ENCODE results near the gene FIBP.

The FIBP gene

DNA sequence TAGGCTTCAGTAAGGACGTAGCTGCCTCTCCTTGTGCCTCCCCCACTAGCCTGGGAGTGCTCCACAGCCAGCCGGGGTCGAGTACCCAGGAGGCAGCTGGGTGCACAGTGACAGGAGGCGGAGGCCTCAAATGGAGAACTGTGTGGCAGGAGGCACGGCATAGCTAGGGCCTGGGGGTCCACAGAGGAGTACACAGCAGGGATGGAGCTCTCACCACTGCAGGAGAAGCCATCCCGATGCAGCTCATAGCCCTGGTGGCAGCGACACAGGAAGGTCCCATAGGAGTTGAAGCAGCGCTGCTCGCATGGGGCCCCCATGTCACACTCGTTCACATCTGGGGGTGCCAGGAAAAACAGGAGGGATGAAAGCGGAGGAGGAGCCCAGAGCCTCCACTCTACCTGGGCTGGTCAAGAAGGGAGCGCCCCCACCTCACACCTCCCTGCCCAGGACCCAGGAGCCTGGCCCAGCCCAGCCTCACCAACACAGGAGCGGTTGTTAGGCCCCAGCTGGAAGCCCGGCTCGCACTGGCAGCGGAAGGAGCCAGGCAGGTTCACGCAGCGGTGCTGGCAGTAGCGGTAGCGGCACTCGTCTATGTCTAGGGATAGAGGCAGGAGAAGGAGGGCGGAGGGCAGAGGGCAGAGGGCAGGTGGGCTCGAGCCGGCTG, 18.5 kb downstream of the FIBP start:
- DNase-seq = no peak

DNA sequence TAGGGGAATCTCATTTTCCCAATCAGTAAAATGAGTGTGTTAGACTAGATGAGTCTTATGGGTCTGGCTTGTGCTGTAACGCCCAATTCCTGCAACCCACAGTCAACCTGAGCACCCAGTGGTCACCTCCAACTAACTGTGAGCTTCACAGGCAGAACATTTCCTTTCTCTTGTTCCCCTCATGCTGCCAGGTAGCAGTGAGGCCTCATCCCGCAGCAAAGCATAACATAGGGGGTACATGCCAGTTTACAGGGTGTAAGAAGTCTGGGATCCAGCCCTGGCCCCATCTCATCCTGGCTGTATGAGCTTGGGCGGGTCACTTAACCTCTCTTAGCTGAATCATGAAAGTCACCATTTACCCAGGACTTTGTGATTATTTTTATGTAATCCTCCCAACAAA, 19.4 kb downstream of the FIBP start:
- no peak for DNase-seq

DNA sequence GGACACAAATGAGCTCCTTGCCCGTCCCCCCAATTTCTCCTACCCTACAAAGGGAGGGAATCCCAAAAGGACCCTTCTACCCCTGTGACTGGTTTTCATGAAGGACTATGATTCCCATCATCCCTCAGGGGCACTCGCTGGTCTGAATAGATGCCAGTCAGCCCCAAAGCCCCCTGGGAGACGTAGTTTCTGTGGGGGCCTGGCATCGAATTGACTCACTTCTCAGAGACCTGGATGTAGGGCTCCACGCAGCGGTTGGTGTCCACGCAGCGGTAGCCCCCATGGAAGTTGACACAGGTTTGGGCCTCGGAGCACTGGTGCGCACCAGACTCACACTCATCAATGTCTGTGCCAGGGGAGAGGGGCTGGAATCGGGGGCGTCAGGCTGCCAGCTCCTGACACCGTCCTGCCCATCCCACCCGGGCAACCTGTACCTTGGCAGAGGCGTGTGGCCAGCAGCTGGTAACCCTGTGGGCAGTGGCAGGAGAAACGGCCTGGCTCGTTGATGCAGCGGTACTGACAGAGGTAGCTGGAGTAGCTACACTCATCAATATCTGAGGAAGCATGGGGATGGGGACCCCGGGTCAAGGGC, 20.1 kb downstream of the FIBP start:
- DNase-seq = no peak

DNA sequence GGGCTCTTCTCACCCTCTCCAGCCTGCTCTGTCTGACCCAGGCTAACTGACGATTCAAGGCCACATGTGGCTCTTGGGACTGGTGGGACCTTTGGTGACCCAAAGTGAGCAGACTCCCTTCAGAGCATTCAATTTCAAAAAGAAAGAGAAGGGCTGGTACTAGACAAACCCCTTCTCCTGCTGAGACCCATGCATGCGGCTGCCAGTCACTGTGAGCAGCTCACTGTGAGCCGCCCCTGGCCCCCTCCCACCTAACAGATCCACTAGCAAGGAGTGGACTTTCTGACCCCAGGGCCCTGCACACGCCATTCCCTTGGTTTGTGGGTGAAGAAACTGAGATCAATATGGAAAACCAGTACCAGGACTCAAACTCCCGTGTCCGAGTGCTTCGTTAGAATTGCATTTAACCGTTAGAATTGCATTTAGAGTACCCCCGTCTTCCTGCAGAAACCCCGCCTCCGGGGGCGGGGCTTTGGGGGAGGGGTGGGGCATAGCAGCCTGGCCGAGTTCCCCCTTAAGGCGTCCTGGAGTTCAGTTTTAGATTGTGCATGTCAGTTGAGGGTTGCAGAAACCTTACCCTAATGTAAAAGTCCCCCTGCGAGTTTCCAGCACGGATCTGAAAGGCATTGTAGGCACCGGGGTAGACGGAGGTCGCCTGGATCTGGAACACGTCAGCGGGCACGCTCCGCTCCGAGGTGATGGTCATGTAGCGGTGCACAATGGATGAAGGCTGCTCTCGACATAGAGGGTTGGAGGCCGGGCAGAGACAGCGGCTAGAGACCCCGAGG, 20.8 kb downstream of the FIBP start:
- DNase-seq = no peak

- no peak for DNase-seq
Measured at GRCh38 chr11:65866509-65867283, 21.6 kb downstream of the FIBP start.

- no peak for DNase-seq
Measured at GRCh38 chr11:65865550-65866172, 22.6 kb downstream of the FIBP start.

GRCh38 chr11:65864706-65865471, 23.4 kb downstream of the FIBP start:
- no peak for DNase-seq

DNA sequence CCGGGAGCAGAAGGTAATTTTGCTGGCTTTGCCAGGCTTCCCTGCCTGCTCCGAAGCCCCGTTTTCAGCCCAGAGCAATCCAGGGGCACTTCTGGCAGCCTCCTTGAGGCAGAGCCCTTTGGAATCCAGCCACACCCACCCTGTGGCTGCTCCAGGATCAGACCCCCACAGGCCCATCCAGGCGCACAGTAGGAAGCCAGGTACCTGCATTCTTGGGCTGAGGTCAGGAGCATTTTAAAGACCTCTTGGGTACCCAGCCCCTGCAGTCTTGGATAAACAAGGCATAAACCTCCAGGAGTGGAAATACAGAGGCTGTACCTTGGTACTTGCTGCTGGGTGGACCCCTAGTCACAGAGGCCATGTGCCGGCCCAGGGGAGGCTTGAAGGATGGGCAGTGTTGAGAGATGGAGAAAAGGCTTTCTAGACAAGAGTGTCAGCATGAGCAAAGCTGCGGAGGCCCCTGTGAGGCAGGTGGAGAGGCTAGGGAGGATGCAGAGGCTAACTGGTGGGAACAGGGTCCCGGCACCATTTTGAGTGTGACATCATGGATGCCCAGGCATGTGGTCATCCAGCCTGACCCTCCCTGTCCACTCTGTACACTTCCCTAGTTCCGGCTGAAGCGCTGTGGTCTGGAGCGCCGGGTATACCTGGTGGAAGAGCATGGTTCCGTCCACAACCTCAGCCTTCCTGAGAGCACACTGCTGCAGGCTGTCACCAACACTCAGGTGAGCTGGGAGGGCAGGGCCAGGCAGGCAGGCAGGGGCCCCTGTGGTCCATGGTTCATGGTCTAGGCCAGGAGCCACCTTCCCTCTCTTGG, 24.2 kb downstream of the FIBP start:
- DNase-seq = no peak

GRCh38 chr11:65862941-65863888, 25.1 kb downstream of the FIBP start:
- no peak for DNase-seq

DNA sequence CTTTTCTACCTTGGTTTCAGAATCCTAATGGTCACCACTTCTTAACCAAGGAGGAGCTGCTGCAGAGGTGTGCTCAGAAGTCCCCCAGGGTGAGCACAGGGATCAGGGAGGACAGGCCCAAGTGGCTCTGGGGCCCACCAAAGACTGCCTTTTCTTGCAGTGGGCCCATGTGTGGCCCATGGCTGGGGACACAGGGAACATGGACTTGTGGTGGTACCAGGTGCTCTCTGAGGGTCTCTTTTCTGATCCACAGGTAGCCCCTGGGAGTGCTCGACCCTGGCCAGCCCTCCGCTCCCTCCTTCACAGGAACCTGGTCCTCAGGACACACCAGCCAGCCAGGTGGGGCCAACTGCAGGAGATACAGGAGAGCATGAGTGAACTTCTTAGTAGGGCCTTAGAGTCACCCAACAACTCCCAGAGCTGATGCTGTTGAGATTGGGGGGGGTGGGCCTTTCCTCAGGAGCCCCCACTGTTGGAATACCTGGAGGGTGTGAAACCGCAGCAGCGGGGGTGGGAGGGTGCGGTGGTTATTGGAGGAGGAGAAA, 26.0 kb downstream of the FIBP start:
- DNase-seq = no peak

- DNase-seq = no peak
Measured at GRCh38 chr11:65861533-65862183, 26.6 kb downstream of the FIBP start.

DNA sequence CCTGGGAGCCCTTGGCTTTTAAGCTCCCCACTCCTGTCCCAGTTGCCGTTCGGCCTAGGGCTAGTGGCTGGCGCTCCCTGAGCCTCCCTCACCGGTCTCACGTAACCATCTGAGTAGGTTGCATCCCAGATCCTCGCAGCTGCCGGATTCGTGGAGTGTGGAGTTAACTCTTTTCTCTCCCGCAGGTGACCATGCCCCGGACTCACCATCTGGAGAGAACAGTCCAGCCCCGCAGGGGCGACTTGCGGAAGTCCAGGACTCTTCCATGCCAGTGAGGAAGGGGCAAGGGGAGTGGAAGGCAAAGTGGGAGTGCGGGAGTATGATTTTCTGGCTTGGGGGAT, 27.1 kb downstream of the FIBP start:
- no peak for DNase-seq

- peak; percentile 99 for DNase-seq
Measured at GRCh38 chr11:65860278-65861164, 27.8 kb downstream of the FIBP start, which contains the start of gene MUS81. TSS of gene MUS81 (plus strand) at chr11:65860433. CDS start at chr11:65860754, 321 bp downstream.

GRCh38 chr11:65859812-65860277, 28.4 kb downstream of the FIBP start:
- DNase-seq = no peak

DNA sequence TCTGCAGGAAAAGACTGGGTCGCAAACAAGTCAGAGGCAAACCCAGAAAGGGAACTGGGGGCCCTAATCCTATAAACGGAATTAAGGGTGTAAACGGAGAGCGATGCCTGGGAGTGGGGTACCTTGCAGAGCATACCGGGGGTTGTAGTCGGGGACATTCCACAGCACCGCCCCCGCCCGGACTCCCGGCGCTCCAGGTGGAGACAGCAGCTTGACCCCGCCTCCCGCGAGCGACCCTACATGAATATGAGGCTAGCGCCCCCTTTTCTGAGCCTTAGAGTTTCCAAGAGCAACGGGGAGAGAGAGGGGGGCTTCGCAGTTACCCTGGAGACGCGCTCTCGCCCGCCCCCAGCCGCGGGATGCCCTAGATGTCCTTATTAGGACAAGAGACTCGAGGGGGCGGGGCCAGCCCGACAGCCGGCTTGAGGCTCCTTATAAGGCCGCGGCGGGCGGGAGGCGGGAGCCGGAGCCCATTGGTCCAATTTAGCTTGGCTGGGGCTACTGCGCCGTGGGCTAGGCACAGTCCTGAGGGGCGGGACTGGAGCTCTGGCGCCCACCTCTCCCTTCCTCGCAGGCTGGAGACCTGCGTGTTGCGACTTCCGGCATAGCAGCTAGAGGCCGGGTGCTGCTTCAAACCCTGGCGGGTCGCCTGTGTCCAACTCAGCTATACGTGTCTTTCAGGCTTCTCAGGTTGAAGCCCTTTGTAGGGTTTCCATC, 29.0 kb downstream of the FIBP start:
- DNase-seq = peak; percentile 95

DNA sequence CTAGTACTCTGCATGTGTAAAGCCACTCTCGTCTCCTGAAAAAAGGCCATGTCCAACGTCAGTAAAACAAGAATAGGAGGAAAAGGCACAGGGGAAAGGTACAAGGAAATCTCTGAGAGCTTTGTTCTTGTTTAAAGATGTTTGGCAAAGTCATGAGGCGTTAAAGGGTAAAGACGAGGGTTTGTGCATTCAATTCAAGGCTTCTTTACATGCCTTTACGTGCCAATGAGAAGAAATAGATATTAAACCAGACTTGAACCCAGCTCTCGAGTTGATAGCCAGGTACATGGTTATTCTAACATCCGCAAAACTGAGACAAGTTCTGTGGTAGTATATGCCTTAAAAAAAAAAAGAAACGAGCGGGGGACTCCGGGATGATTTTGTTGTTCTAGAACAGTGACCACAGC, 29.6 kb downstream of the FIBP start:
- no peak for DNase-seq

All from activated T-cell treated with anti-CD3 and anti-CD28 coated beads, Interleukin-2, amount 50 U/mL, for 1 hour (primary cell).